ENCODE results near the gene RPL7A.
"Not testable (repeated sequence)": the region's sequence is repeated elsewhere in the genome, so short reads cannot be mapped to it uniquely, and the experiment has no call there.

RPL7A gene

GRCh38 chr9:133347985-133348717 is at the start of gene RPL7A, which contains the start of gene MED22:
Gene RPL7A (plus strand): TSS chr9:133348218. CDS start chr9:133348244, 26 bp downstream.
Gene MED22 (minus strand): TSS chr9:133348131. CDS start chr9:133346662, 1,469 bp downstream.
- peak; percentile 93 for DNase-seq (ENCODE audit: low spot score)

- DNase-seq (ENCODE audit: low spot score): not testable (repeated sequence)
These were observed 48.0 kb upstream of the RPL7A start for GRCh38 chr9:133299996-133300395.

DNA sequence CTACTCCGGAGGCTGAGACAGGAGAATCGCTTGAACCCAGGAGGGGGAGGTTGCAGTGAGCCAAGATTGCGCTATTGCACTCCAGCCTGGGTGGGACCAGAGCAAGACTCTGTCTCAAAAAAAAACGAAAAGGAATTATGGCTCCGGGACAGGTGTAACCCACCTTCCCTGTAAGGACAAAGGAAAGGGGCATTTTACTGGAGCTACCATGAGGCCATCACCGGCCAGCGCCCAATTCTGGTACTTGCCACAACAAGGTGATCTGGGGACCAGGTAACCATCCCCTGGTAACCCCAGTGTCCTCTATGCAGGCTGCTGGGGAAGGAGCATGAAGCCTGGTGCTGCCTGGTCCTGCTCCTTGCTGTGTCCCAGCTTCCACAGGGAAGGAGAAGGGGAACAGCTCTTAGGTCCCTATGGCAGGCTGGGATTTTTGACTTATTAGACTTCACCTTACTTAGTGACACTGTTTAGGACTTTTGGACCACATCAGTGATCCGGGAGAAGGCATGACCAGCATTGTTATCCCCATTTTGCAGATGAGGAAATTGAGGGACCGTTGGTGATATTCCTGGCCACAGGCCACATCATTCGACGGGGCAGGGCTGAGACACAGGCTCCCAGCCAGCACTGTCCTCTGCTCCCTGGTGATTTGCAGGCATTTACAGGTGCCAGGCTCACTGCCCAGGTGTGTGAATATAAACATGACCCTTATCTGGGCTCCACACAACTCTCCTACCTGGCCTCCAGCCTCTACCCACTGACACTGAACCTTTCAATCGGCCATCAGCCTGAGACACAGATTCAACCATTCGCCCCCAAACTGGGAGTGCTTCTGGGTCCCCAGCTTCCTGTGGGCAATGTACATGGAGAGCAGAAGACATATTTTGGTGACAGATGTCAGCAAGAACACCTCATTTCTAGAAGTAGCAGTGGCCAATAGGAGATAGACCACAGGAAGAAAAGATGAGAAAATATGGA is 46.5 kb upstream of the RPL7A start:
- DNase-seq (ENCODE audit: low spot score): no peak

DNA sequence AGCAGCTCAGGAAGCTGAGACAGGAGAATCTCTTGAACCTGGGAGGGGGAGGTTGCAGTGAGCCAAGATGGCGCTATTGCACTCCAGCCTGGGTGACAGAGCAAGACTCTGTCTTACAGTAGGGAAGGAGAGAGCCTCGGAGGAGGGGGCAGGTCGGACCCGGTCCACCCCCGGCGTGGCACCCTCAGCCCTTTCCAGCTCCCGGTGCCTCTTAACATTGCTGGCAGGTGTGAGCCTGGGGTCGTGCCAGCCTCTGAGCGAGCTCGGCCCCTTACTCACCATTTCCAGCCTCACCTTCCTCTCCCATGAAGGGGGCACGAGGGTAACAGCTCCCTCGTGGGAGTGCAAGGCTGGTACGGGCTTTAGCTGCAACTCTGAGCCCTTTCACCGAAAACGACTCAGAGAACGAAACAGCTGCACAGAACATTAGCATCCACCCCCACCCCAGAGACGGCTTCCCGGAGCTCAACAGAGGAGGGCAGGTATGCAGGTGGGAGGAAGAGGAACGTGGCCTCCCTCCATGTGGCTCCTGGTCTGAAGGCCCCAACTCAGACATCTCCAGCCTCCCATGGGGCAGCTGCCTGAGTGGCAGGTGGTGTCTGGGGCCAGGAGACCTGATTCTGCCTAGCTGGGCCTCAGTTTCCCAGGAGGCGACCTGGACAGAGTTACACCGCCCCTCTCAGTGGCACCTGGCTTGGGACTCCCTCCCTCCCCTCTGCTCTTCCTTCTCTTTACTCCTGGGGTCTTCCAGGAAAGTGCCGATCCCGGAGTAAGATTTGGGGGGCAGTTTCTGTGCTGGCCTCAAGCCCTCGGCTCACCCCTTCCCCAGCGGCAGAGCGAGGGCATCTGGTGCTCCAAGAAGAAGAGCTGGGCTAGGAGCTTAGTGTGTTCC is 44.5 kb upstream of the RPL7A start:
- DNase-seq (ENCODE audit: low spot score): no peak

DNA sequence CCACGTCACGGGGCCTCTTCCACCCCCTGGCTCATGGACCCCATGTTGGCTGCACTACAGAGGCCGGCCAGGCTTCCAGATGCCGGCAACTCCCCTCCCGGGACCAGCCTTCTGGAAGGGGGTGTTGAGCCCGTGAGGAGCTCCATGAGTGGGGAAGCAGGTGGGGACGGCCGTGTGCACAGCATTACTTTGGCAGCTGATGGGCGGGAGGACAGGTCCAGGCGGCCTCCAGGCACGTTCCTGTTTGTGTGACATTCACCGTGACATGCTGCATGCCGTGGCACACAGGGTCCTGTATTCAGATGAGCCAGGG is 43.9 kb upstream of the RPL7A start:
- DNase-seq (ENCODE audit: low spot score): no peak

- no peak for DNase-seq (ENCODE audit: low spot score)
These were observed 43.3 kb upstream of the RPL7A start for GRCh38 chr9:133304477-133305377.

DNA sequence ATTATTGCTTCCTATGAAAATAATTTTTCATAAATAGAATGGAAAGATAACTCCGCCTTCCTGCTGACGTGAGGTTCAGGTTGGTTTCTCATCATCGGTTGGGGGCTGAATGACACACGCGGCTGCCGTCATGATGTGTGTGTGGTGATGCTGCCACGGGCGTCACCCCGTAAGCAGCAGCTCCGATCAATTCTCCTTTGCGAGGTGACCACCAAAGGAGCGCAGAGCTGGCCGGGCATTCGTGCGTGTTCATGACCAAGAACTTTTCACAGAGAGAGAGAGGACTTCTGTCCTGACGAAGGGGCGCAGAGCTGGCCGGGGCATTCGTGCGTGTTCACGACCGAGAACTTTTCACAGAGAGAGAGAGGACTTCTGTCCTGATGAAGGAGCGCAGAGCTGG is 42.3 kb upstream of the RPL7A start:
- no peak for DNase-seq (ENCODE audit: low spot score)

- no peak for DNase-seq (ENCODE audit: low spot score)
These were observed 41.5 kb upstream of the RPL7A start for GRCh38 chr9:133306242-133307204.

DNA sequence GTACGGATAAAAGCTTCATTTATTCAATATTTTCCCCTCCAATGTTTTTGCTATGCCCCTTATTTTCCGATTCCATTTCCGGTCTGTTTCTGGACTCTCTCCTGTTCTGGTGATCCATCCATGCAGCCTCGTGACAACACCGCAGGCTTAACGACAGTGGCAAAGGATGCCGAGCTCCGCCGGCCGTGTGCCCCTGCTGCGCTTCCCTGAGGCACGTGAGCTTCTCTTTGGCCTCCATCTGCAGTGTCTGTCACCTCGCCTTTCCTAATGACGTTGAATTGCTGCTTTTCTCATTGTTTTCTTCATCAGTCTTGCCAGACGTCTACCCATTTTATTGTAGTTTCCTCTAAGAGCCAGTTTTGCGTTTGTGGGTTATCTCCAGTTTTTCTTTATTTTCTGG is 40.7 kb upstream of the RPL7A start:
- DNase-seq (ENCODE audit: low spot score): no peak

- DNase-seq (ENCODE audit: low spot score): no peak
These were observed 38.4 kb upstream of the RPL7A start for GRCh38 chr9:133309608-133310007.

DNA sequence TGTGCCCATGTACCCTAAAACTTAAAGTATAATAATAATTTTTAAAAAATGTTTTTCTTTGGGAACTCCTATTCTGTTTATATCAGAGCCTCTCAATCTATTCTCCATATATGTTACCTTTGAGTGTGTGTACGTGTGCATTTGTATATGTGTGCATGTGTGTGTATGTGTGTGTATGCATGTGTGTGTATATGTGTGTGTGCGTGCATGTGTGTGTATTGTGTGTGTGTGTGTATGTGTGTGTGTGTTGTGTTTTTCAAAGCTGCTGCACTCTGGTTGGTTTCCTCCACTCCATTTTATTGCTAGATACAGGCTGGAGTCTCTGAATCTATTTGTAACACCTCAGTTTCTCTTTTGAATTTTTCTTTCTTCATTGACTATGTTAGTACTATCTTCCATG is 32.0 kb upstream of the RPL7A start:
- DNase-seq (ENCODE audit: low spot score): no peak

DNA sequence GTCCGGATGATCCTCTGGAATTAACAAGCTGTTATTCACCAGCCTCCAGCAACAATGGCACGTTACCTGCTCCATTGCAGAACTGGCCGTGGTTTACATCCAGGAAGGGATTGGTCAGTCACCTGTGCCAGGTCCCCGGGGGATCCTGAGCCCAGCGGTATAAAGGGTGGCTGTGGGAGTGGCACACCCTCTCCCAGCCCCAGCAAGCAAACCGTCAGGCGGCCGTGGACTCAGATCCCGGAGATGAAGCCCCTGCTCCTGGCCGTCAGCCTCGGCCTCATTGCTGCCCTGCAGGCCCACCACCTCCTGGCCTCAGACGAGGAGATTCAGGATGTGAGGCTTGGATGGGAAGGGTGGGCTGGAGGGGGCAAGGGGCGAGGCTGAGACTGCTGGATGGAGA is 30.5 kb upstream of the RPL7A start:
- DNase-seq (ENCODE audit: low spot score): not testable (repeated sequence)

GRCh38 chr9:133320421-133320881 is 27.6 kb upstream of the RPL7A start:
- DNase-seq (ENCODE audit: low spot score): no peak

- no peak for DNase-seq (ENCODE audit: low spot score)
These were observed 26.5 kb upstream of the RPL7A start for GRCh38 chr9:133321411-133321935.

- no peak for DNase-seq (ENCODE audit: low spot score)
These were observed 25.3 kb upstream of the RPL7A start for GRCh38 chr9:133322701-133323100.

- DNase-seq (ENCODE audit: low spot score): no peak
These were observed 24.8 kb upstream of the RPL7A start for GRCh38 chr9:133323211-133323610.

DNA sequence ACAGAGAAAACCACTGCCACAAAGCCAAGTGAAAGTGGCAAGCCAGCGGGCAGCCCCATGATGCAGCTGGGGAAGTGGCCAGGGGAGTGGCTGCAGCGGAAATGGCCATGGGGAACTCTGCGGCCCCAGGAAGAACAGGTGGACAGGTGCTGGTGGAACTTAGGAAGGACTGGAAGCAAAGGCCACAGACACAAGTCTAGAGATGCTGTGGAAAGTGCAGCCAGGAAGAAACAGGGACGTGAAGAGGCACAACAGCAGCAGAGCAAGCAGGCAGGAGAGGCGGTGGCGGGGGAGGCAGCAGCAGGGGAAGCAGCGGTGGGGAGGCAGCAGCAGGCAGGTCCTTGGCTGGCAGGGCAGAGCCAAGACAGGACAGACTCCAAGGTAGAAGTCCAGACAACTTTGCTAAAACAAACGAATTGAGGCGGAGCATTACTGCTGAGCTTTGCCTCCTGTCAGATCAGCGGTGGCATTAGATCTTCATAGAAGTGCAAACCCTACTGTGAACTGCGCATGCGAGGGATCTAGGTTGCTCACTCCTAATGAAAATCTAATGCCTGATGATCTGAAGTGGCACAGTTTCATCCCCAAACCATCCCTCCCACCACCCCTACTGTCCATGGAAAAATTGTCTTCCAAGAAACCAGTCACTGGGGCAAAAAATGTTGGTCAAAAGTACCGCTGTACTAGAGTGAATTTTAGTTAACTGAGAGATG is 23.9 kb upstream of the RPL7A start:
- no peak for DNase-seq (ENCODE audit: low spot score)

GRCh38 chr9:133327021-133327420 is 21.0 kb upstream of the RPL7A start:
- DNase-seq (ENCODE audit: low spot score): not testable (repeated sequence)

Data from GM03348 (cell line).